Neural progenitor cell (in vitro differentiated cells): ENCODE data around the gene GRIN2A.

Source experiments
- EZH2 ChIP-seq: fragments of 200-600 bp; sonication (generic); IDR thresholded peaks from 2 replicates; pipeline ENCODE4 v1.6.1; 2017; ENCODE audit warnings: antibody characterized with exemption, mild to moderate bottlenecking, moderate library complexity
- TF ChIP-seq, protein P1 (sequence below): fragments of 200-600 bp; sonication (generic); IDR thresholded peaks from 2 replicates; pipeline ENCODE4 v1.5.1; 2017; ENCODE audit warnings: antibody characterized with exemption, mild to moderate bottlenecking

DNA sequence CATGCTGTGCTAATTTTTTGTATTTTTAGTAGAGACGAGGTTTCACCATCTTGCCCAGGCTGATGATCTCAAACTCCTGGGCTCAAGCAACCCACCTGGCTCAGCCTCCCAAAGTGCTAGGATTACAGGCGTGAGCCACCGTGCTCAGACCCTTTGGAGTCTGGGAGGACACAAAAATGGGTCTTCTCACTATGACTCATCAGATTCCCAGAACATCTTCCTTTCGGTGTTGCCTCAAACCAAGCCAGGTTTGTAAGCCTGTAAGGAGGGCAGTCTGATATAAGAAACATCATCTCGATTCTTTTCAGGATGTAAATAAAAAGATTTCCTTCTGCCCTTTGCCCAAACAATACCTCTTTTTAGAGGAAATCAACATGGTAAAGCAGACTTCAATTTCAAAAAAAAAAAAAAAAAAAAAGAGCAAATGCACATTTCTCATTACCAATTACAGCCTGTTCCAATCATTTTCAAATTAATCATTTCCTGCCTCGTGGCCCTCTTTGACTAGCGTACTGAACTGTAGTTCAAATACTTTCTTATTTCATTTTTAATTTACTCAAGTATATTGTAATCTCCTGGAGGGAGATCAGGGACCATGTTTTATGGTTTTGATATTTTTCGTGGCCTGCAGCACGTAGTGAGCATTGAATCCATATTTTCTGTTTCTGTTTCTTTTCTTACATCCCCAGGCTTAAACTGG is 409.6 kb downstream of the GRIN2A start:
- TF ChIP-seq, protein P1, sequence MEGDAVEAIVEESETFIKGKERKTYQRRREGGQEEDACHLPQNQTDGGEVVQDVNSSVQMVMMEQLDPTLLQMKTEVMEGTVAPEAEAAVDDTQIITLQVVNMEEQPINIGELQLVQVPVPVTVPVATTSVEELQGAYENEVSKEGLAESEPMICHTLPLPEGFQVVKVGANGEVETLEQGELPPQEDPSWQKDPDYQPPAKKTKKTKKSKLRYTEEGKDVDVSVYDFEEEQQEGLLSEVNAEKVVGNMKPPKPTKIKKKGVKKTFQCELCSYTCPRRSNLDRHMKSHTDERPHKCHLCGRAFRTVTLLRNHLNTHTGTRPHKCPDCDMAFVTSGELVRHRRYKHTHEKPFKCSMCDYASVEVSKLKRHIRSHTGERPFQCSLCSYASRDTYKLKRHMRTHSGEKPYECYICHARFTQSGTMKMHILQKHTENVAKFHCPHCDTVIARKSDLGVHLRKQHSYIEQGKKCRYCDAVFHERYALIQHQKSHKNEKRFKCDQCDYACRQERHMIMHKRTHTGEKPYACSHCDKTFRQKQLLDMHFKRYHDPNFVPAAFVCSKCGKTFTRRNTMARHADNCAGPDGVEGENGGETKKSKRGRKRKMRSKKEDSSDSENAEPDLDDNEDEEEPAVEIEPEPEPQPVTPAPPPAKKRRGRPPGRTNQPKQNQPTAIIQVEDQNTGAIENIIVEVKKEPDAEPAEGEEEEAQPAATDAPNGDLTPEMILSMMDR: no peak
- no peak for TF ChIP-seq EZH2
